Liver (tissue), 9 donors: Measurements from ENCODE around the gene KIAA1217. TPM values are rescaled to one million over a fixed set of nuclear protein-coding genes. Genes with fewer than 3 reads are reported as not detected.

Source experiments
- DNase-seq: peaks from one replicate; pipeline ENCODE4 v3.0.0-alpha.2; 2017; ENCODE audit warnings: low spot score
- H3K27ac ChIP-seq, 2 donors: one replicate each; pipeline ENCODE4 v1.7.0; 2013; ENCODE audit warnings: inconsistent platforms in 2 of 2, low read length in 2 of 2, control low read depth in 1 of 2, low read depth in 1 of 2, mild to moderate bottlenecking in 1 of 2
- H3K27me3 ChIP-seq, 4 donors: one replicate each; pipeline versions ENCODE4 v1.6.1 to v1.7.0; 2013; ENCODE audit warnings: low read length in 3 of 4, inconsistent platforms in 1 of 4, mild to moderate bottlenecking in 1 of 4, moderate library complexity in 1 of 4; ENCODE audit not compliant: control insufficient read depth in 4 of 4, insufficient read depth in 4 of 4
- H3K36me3 ChIP-seq, 4 donors: one replicate each; pipeline versions ENCODE4 v1.6.1 to v1.7.0; 2013; ENCODE audit warnings: low read length in 3 of 4, mild to moderate bottlenecking in 3 of 4, low read depth in 1 of 4, moderate library complexity in 1 of 4; ENCODE audit not compliant: control insufficient read depth in 4 of 4, insufficient read depth in 3 of 4
- H3K4me1 ChIP-seq, 4 donors: one replicate each; pipeline versions ENCODE4 v1.6.1 to v1.7.0; 2013; ENCODE audit warnings: low read length in 3 of 4, mild to moderate bottlenecking in 3 of 4, moderate library complexity in 1 of 4; ENCODE audit not compliant: control insufficient read depth in 4 of 4, insufficient read depth in 4 of 4
- H3K4me3 ChIP-seq, 3 donors: one replicate each; pipeline versions ENCODE4 v1.6.1 to v1.7.0; 2013; ENCODE audit warnings: low read length in 3 of 3, control low read depth in 1 of 3, low read depth in 1 of 3, mild to moderate bottlenecking in 1 of 3
- H3K9ac ChIP-seq, 2 donors: one replicate each; pipeline ENCODE4 v1.7.0; 2013; ENCODE audit warnings: low read length in 2 of 2, mild to moderate bottlenecking in 2 of 2, moderate library complexity in 2 of 2, control low read depth in 1 of 2, low read depth in 1 of 2
- H3K9me3 ChIP-seq, 4 donors: one replicate each; pipeline versions ENCODE4 v1.6.1 to v1.7.0; 2013; ENCODE audit warnings: low read length in 3 of 4; ENCODE audit not compliant: control insufficient read depth in 4 of 4
- CTCF ChIP-seq: fragments of 150-350 bp; IDR thresholded peaks from 2 replicates; pipeline ENCODE4 v1.5.1; 2017; ENCODE audit warnings: improper control_type of control experiment, low read depth, low read length; ENCODE audit not compliant: missing input control
- EGR1 ChIP-seq, 2 donors: IDR thresholded peaks; 2 replicates each; pipeline ENCODE4 v1.6.1; 2016 to 2018; ENCODE audit warnings: antibody characterized with exemption in 2 of 2, low read depth in 2 of 2
- FOXA1 ChIP-seq: IDR thresholded peaks from 2 replicates; pipeline ENCODE4 v1.6.1; 2016; ENCODE audit warnings: antibody characterized with exemption
- FOXA2 ChIP-seq: IDR thresholded peaks from 2 replicates; pipeline ENCODE4 v1.6.1; 2016; ENCODE audit warnings: antibody characterized with exemption
- GABPA ChIP-seq, 2 donors: IDR thresholded peaks in 1 of 2; conservative IDR thresholded peaks in 1 of 2; 2 replicates each; pipeline ENCODE4 v1.6.1; 2016; ENCODE audit warnings: antibody characterized with exemption in 2 of 2, mild to moderate bottlenecking in 1 of 2, moderate library complexity in 1 of 2
- MAX ChIP-seq: IDR thresholded peaks from 2 replicates; pipeline ENCODE4 v1.6.1; 2016; ENCODE audit warnings: antibody characterized with exemption
- NR2F2 ChIP-seq: IDR thresholded peaks from 2 replicates; pipeline ENCODE4 v1.6.1; 2016; ENCODE audit warnings: antibody characterized with exemption
- RXRA ChIP-seq, 2 donors: IDR thresholded peaks; 2 replicates each; pipeline ENCODE4 v1.6.1; 2017 to 2018; ENCODE audit warnings: antibody characterized with exemption in 2 of 2, mild to moderate bottlenecking in 1 of 2
- SP1 ChIP-seq: IDR thresholded peaks from 2 replicates; pipeline ENCODE4 v1.6.1; 2018; ENCODE audit warnings: antibody characterized with exemption, mild to moderate bottlenecking
- TAF1 ChIP-seq: conservative IDR thresholded peaks from 2 replicates; pipeline ENCODE4 v1.6.1; 2016; ENCODE audit warnings: antibody characterized with exemption, mild to moderate bottlenecking
- ZBTB33 ChIP-seq: IDR thresholded peaks from 2 replicates; pipeline ENCODE4 v1.6.1; 2016; ENCODE audit warnings: antibody characterized with exemption
- WGBS: extraction: QIAGEN DNeasy Blood & Tissue Kit; methylation state at CpG from one replicate; pipeline ENCODE4 v1.1.7; 2013; 5-methylcytosine and 5-hydroxymethylcytosine counted together
- polyA plus RNA-seq, 2 donors: library from polyadenylated mRNA; stranded (reverse) in 1 of 2; unstranded in 1 of 2; fragments of 200-250 nt in 1 of 2; fragments of >200 nt in 1 of 2; fragmentation: Nextera tagmentation in 1 of 2; extraction: Ambion mirVana in 1 of 2; gene quantifications; one replicate each; pipeline versions ENCODE4 v1.2.1 to v1.2.3, GENCODE V29; 2013 to 2015
- total RNA-seq, 2 donors: library from RNA; depleted of rRNA; stranded (reverse); fragments of >200 nt; gene quantifications; one replicate each; pipeline ENCODE4 v1.2.3, GENCODE V29; 2014
- TF ChIP-seq, protein P1 (sequence below): IDR thresholded peaks from 2 replicates; pipeline ENCODE4 v1.6.1; 2016; ENCODE audit warnings: antibody characterized with exemption, mild to moderate bottlenecking
- donor health status: healthy.
- donor health status: healthy.
- donor health status: healthy.
- donor health status: healthy.
- donor health status: healthy.

Gene KIAA1217
- total and polyA plus RNA-seq, 4 donors = 4.5 to 12.8 (median 6.8) TPM

- WGBS = 86% methylated on average over 11 of the region's 11 CpGs
- no peak overlapping the region for H3K9ac ChIP-seq
- no peak overlapping the region for H3K4me3 ChIP-seq
- H3K36me3 ChIP-seq = peaks cover 21 to 75% (median 65%) of the 10 kb centered on the region in 4 donors
- H3K4me1 ChIP-seq = no peaks in the 10 kb centered on the region
- no peaks in the 10 kb centered on the region for H3K9me3 ChIP-seq
- DNase-seq = no peak
- no peaks in the 10 kb centered on the region for H3K27me3 ChIP-seq
- H3K27ac ChIP-seq = no peak overlapping the region
- TF ChIP-seq SP1 (no peak), RXRA (IDR thresholded peaks at IDR 0.05) (no peak), CTCF (no peak)
Measured at GRCh38 chr10:24536636-24537035, 327.7 kb downstream of the KIAA1217 start.

DNA sequence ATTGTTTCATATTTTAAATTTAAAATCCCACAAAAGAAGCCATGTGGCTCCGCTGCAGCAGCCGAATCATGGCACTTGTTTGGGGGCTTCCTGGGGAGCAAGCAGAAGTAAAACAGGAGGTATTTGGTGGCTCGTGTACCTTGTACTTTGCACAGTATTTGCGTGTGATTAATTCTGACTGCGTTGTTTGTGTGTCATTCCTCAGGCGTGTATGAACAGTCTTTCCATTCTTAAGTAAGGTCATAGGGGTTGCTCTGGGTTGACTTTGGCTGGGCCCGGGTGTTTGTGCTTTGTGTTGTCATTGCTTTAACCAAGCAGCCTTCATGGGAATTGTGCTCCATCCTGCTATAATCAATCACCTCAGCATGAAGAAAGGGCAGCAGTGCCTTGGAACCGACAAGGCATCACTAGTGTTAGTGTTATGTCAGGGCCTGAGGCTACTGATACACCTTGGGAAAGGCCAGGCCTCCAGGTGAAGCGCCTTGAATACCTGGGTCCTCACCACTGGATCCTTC lies 332.4 kb downstream of the KIAA1217 start:
- no peaks in the 10 kb centered on the region for H3K9me3 ChIP-seq
- DNase-seq = no peak
- TF ChIP-seq FOXA1 (no peak), TAF1 (no peak), EGR1 (IDR thresholded peaks at IDR 0.05; ENCODE audit: low read depth in 2 of 2) (no peak), ZBTB33 (no peak), GABPA (IDR thresholded peaks at IDR 0.05 in 1 of 2, conservative IDR thresholded peaks at IDR 0.05 in 1 of 2) (no peak), NR2F2 (no peak), FOXA2 (no peak), MAX (no peak), RXRA (IDR thresholded peaks at IDR 0.05) (no peak)
- TF ChIP-seq, protein P1, sequence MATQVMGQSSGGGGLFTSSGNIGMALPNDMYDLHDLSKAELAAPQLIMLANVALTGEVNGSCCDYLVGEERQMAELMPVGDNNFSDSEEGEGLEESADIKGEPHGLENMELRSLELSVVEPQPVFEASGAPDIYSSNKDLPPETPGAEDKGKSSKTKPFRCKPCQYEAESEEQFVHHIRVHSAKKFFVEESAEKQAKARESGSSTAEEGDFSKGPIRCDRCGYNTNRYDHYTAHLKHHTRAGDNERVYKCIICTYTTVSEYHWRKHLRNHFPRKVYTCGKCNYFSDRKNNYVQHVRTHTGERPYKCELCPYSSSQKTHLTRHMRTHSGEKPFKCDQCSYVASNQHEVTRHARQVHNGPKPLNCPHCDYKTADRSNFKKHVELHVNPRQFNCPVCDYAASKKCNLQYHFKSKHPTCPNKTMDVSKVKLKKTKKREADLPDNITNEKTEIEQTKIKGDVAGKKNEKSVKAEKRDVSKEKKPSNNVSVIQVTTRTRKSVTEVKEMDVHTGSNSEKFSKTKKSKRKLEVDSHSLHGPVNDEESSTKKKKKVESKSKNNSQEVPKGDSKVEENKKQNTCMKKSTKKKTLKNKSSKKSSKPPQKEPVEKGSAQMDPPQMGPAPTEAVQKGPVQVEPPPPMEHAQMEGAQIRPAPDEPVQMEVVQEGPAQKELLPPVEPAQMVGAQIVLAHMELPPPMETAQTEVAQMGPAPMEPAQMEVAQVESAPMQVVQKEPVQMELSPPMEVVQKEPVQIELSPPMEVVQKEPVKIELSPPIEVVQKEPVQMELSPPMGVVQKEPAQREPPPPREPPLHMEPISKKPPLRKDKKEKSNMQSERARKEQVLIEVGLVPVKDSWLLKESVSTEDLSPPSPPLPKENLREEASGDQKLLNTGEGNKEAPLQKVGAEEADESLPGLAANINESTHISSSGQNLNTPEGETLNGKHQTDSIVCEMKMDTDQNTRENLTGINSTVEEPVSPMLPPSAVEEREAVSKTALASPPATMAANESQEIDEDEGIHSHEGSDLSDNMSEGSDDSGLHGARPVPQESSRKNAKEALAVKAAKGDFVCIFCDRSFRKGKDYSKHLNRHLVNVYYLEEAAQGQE = no peak
- H3K4me3 ChIP-seq = no peak overlapping the region
- H3K4me1 ChIP-seq = no peaks in the 10 kb centered on the region
- no peak overlapping the region for H3K27ac ChIP-seq
- 74% methylated on average over 9 of the region's 9 CpGs for WGBS
- H3K36me3 ChIP-seq = peaks cover 15 to 78% (median 64%) of the 10 kb centered on the region in 4 donors
- no peaks in the 10 kb centered on the region for H3K27me3 ChIP-seq
- no peak overlapping the region for H3K9ac ChIP-seq
